SK-N-SH treated with all-trans-retinoic acid at 6 μM for 48 hours (cell line): ENCODE data around the gene PTPN7.

Experiments used
- ATAC-seq: fragments of 200-7000 bp; cut with Tn5 transposase; 3 replicates; pipeline ENCODE4 v1.9.1; 2020; ENCODE audit warnings: mild to moderate bottlenecking, moderate library complexity
- ARNTL ChIP-seq: fragments of 450-650 bp; formaldehyde crosslinking; IDR thresholded peaks from 2 replicates; pipeline ENCODE4 v1.5.0; 2020; ENCODE audit warnings: low read depth, mild to moderate bottlenecking, moderate library complexity, borderline replicate concordance
- BACH2 ChIP-seq: fragments of 250-450 bp; sonication (Bioruptor Pico); IDR thresholded peaks from 2 replicates; pipeline ENCODE4 v1.9.0; 2021; ENCODE audit warnings: mild to moderate bottlenecking, borderline replicate concordance
- ESRRG ChIP-seq: fragments of 250-450 bp; sonication (Bioruptor Pico); IDR thresholded peaks from 2 replicates; pipeline ENCODE4 v1.6.1; 2021; ENCODE audit warnings: mild to moderate bottlenecking
- GLIS3 ChIP-seq: fragments of 250-450 bp; sonication (Bioruptor Pico); IDR thresholded peaks from 2 replicates; pipeline ENCODE4 v1.5.0; 2020; ENCODE audit warnings: mild to moderate bottlenecking, moderate library complexity
- ISL1 ChIP-seq: fragments of 250-450 bp; sonication (Bioruptor Pico); IDR thresholded peaks from 2 replicates; pipeline ENCODE4 v2.1.2; 2022; ENCODE audit warnings: mild to moderate bottlenecking, moderate library complexity
- POU6F1 ChIP-seq: fragments of 250-450 bp; sonication (Bioruptor Pico); IDR thresholded peaks from 2 replicates; pipeline ENCODE4 v1.8.0; 2021; ENCODE audit warnings: low read depth, mild to moderate bottlenecking, moderate library complexity, borderline replicate concordance
- PPARA ChIP-seq: fragments of 250-450 bp; sonication (Bioruptor Pico); IDR thresholded peaks from 2 replicates; pipeline ENCODE4 v1.5.0; 2020; ENCODE audit warnings: mild to moderate bottlenecking, borderline replicate concordance
- RARB ChIP-seq: fragments of 250-450 bp; sonication (Bioruptor Pico); IDR thresholded peaks from 2 replicates; pipeline ENCODE4 v1.8.0; 2021; ENCODE audit warnings: mild to moderate bottlenecking, moderate library complexity
- SNAI2 ChIP-seq: fragments of 250-450 bp; sonication (Bioruptor Pico); IDR thresholded peaks from 2 replicates; pipeline ENCODE4 v1.5.0; 2020; ENCODE audit warnings: mild to moderate bottlenecking, moderate library complexity
- TCF4 ChIP-seq: fragments of 250-450 bp; sonication (Bioruptor Pico); IDR thresholded peaks from 2 replicates; pipeline ENCODE4 v1.8.0; 2021; ENCODE audit warnings: mild to moderate bottlenecking, moderate library complexity, borderline replicate concordance
- TOX ChIP-seq: fragments of 250-450 bp; sonication (Bioruptor Pico); IDR thresholded peaks from 2 replicates; pipeline ENCODE4 v1.8.0; 2021; ENCODE audit warnings: mild to moderate bottlenecking, moderate library complexity, borderline replicate concordance
- ZC3H10 ChIP-seq: fragments of 250-450 bp; sonication (Bioruptor Pico); IDR thresholded peaks from 2 replicates; pipeline ENCODE4 v1.5.1; 2021; ENCODE audit warnings: mild to moderate bottlenecking, moderate library complexity
- ZFP3 ChIP-seq: fragments of 250-450 bp; sonication (Bioruptor Pico); IDR thresholded peaks from 2 replicates; pipeline ENCODE4 v1.5.0; 2020; ENCODE audit warnings: mild to moderate bottlenecking, moderate library complexity
- ZFP30 ChIP-seq: fragments of 450-650 bp; formaldehyde crosslinking; IDR thresholded peaks from 2 replicates; pipeline ENCODE4 v1.5.0; 2022; ENCODE audit warnings: mild to moderate bottlenecking, moderate library complexity
- ZNF70 ChIP-seq: fragments of 450-650 bp; formaldehyde crosslinking; IDR thresholded peaks from 2 replicates; pipeline ENCODE4 v1.5.0; 2020; ENCODE audit warnings: mild to moderate bottlenecking, moderate library complexity
- ZNF8 ChIP-seq: fragments of 450-650 bp; formaldehyde crosslinking; IDR thresholded peaks from 2 replicates; pipeline ENCODE4 v1.5.0; 2020; ENCODE audit warnings: mild to moderate bottlenecking, moderate library complexity
- TF ChIP-seq, protein P1 (sequence below): fragments of 250-450 bp; sonication (Bioruptor Pico); IDR thresholded peaks from 2 replicates; pipeline ENCODE4 v1.5.1; 2020; ENCODE audit warnings: low read depth, mild to moderate bottlenecking, moderate library complexity
- TF ChIP-seq, protein P2 (sequence below): fragments of 250-450 bp; sonication (Bioruptor Pico); IDR thresholded peaks from 2 replicates; pipeline ENCODE4 v1.5.0; 2020; ENCODE audit warnings: mild to moderate bottlenecking, moderate library complexity
- TF ChIP-seq, protein P3 (sequence below): fragments of 250-450 bp; sonication (Bioruptor Pico); IDR thresholded peaks from 2 replicates; pipeline ENCODE4 v1.8.0; 2020; ENCODE audit warnings: mild to moderate bottlenecking, moderate library complexity, borderline replicate concordance
- TF ChIP-seq, protein P4 (sequence below): fragments of 250-450 bp; sonication (Bioruptor Pico); IDR thresholded peaks from 2 replicates; pipeline ENCODE4 v1.5.1; 2021; ENCODE audit warnings: mild to moderate bottlenecking, moderate library complexity

The PTPN7 gene

GRCh38 chr1:202122639-202123335 lies 37.6 kb downstream of the PTPN7 start, which contains the start of gene GPR37L1 (continued):
- no peak for TF ChIP-seq ESRRG (CRISPR knock-in tag)
- no peak for TF ChIP-seq ZFP30 (CRISPR knock-in tag)
- TF ChIP-seq ARNTL (CRISPR knock-in tag), result no peak
- no peak for TF ChIP-seq BACH2 (CRISPR knock-in tag)
- no peak for TF ChIP-seq ZFP3
- TF ChIP-seq, protein P1, sequence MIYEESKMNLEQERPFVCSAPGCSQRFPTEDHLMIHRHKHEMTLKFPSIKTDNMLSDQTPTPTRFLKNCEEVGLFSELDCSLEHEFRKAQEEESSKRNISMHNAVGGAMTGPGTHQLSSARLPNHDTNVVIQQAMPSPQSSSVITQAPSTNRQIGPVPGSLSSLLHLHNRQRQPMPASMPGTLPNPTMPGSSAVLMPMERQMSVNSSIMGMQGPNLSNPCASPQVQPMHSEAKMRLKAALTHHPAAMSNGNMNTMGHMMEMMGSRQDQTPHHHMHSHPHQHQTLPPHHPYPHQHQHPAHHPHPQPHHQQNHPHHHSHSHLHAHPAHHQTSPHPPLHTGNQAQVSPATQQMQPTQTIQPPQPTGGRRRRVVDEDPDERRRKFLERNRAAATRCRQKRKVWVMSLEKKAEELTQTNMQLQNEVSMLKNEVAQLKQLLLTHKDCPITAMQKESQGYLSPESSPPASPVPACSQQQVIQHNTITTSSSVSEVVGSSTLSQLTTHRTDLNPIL (CRISPR knock-in tag), result no peak

DNA sequence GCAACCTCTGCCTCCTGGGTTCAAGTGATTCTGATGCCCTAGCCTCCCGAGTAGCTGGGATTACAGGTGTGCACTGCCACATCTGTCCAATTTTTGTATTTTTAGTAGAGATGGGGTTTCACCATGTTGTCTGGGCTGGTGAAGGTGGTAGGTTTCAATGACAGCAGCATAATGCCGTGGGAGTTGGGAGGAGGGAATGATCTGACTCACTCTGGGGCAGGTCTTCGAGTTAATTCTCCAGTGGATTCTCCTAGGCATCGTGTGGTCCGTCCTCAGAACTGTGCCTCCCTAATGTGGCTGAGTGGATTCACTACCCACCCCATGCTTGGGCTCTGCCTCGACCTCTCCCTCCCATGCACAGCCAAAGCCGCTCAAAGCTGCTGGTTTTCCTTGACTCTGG lies 39.4 kb downstream of the PTPN7 start:
- no peak for ATAC-seq

DNA sequence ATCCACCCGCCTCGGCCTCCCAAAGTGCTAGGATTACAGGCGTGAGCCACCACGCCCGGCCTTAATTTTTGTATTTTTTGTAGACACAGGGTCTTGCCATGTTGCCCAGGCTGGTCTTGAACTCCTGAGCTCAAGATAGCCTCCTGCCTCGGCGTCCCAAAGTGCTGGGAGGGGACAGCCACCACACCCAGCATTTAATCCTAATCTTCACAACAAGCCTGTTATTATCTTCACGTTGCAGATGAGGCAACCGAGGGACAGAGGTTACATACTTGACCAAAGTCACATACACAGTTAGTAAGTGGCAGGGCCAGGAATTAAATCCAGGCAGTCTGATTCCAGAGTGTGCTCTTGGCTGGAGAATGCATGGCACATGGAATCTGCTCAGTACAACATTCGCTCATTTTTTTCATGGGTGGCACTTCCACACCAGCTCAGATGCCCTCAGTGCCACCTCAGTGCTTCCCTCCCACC lies 42.5 kb downstream of the PTPN7 start:
- TF ChIP-seq SNAI2 (CRISPR knock-in tag) (no peak), ARNTL (CRISPR knock-in tag) (no peak), ZC3H10 (CRISPR knock-in tag) (no peak), ZNF8 (no peak), GLIS3 (CRISPR knock-in tag) (no peak), ZNF70 (CRISPR knock-in tag) (no peak), RARB (CRISPR knock-in tag) (no peak), BACH2 (CRISPR knock-in tag) (no peak), TOX (CRISPR knock-in tag) (no peak)
- TF ChIP-seq, protein P1 (CRISPR knock-in tag), result no peak
- no peak for ATAC-seq

More for the DNA sequence above, 39.4 kb downstream of the PTPN7 start:
- TF ChIP-seq PPARA (no peak), ZC3H10 (CRISPR knock-in tag) (no peak)

DNA sequence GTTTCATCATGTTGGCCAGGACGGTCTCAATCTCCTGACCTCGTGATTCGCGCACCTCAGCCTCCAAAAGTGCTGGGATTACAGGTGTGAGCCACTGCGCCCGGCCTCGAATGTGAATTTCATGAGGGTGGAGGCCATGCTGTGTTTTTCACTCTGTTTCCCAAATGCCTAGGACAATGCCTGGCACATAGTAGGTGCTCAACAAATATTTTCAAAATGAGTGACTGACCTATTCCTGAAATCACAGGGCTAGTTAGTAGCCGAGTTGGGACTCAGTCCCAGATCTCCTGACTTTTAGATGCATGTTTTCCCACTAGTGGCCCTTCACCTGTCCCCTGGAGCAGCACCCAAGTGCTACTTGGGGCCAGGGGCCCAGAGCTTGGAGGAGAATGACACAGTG lies 44.1 kb downstream of the PTPN7 start:
- no peak for ATAC-seq

More for the DNA sequence above, 44.1 kb downstream of the PTPN7 start:
- TF ChIP-seq, protein P2, sequence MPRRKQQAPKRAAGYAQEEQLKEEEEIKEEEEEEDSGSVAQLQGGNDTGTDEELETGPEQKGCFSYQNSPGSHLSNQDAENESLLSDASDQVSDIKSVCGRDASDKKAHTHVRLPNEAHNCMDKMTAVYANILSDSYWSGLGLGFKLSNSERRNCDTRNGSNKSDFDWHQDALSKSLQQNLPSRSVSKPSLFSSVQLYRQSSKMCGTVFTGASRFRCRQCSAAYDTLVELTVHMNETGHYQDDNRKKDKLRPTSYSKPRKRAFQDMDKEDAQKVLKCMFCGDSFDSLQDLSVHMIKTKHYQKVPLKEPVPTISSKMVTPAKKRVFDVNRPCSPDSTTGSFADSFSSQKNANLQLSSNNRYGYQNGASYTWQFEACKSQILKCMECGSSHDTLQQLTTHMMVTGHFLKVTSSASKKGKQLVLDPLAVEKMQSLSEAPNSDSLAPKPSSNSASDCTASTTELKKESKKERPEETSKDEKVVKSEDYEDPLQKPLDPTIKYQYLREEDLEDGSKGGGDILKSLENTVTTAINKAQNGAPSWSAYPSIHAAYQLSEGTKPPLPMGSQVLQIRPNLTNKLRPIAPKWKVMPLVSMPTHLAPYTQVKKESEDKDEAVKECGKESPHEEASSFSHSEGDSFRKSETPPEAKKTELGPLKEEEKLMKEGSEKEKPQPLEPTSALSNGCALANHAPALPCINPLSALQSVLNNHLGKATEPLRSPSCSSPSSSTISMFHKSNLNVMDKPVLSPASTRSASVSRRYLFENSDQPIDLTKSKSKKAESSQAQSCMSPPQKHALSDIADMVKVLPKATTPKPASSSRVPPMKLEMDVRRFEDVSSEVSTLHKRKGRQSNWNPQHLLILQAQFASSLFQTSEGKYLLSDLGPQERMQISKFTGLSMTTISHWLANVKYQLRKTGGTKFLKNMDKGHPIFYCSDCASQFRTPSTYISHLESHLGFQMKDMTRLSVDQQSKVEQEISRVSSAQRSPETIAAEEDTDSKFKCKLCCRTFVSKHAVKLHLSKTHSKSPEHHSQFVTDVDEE (CRISPR knock-in tag), result no peak
- TF ChIP-seq GLIS3 (CRISPR knock-in tag) (no peak), SNAI2 (CRISPR knock-in tag) (no peak), ESRRG (CRISPR knock-in tag) (no peak), RARB (CRISPR knock-in tag) (no peak), PPARA (no peak), ISL1 (CRISPR knock-in tag) (no peak), TCF4 (CRISPR knock-in tag) (no peak), TOX (CRISPR knock-in tag) (no peak), ZNF70 (CRISPR knock-in tag) (no peak), ARNTL (CRISPR knock-in tag) (no peak), POU6F1 (CRISPR knock-in tag) (no peak), ZC3H10 (CRISPR knock-in tag) (no peak)
- TF ChIP-seq, protein P1 (CRISPR knock-in tag), result no peak
- TF ChIP-seq, protein P3, sequence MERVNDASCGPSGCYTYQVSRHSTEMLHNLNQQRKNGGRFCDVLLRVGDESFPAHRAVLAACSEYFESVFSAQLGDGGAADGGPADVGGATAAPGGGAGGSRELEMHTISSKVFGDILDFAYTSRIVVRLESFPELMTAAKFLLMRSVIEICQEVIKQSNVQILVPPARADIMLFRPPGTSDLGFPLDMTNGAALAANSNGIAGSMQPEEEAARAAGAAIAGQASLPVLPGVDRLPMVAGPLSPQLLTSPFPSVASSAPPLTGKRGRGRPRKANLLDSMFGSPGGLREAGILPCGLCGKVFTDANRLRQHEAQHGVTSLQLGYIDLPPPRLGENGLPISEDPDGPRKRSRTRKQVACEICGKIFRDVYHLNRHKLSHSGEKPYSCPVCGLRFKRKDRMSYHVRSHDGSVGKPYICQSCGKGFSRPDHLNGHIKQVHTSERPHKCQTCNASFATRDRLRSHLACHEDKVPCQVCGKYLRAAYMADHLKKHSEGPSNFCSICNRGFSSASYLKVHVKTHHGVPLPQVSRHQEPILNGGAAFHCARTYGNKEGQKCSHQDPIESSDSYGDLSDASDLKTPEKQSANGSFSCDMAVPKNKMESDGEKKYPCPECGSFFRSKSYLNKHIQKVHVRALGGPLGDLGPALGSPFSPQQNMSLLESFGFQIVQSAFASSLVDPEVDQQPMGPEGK (CRISPR knock-in tag), result no peak
- TF ChIP-seq, protein P4, sequence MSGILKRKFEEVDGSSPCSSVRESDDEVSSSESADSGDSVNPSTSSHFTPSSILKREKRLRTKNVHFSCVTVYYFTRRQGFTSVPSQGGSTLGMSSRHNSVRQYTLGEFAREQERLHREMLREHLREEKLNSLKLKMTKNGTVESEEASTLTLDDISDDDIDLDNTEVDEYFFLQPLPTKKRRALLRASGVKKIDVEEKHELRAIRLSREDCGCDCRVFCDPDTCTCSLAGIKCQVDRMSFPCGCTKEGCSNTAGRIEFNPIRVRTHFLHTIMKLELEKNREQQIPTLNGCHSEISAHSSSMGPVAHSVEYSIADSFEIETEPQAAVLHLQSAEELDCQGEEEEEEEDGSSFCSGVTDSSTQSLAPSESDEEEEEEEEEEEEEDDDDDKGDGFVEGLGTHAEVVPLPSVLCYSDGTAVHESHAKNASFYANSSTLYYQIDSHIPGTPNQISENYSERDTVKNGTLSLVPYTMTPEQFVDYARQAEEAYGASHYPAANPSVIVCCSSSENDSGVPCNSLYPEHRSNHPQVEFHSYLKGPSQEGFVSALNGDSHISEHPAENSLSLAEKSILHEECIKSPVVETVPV (CRISPR knock-in tag), result no peak
